Measurements from ENCODE around the gene RBFOX2. TPM values are rescaled to one million over a fixed set of nuclear protein-coding genes. Genes with fewer than 3 reads are reported as not detected.
"Not testable (repeated sequence)": the region's sequence is repeated elsewhere in the genome, so short reads cannot be mapped to it uniquely, and the experiment has no call there.

Gene RBFOX2
- total RNA-seq, 2 experiments from 2014 or later = 0.99 to 1.9 TPM

DNA sequence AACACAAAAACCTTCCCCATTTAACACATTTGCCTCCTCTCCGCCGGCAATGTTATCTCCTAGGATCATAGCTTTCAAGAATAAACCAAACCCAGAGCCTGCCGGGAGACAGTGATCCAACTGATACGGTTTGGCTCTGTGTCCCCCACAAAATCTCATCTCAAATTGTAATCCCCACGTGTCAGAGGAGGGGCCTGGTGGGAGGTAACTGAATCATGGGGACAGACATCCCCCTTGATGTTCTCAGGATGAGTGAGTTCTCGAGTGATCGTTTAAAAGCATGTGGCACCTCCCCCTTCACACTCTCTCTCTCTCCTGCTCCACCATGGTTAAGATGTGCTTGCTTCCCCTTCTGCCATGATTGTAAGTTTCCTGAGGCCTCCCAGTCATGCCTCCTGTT lies 33.3 kb downstream of the RBFOX2 start:
- Mint-ChIP-seq H3K27me3 (peaks cover 29% of the 10 kb centered on the region), H3K36me3 (no peaks in the 10 kb centered on the region), H3K4me3 (no peak overlapping the region), H3K27ac (no peak overlapping the region), H3K9me3 (ENCODE audit: low read depth) (no peaks in the 10 kb centered on the region), H3K4me1 (no peaks in the 10 kb centered on the region)
- CTCF ChIA-PET = interaction anchor here (0.9 kb wide), 1 partner anchor 9 kb away, joined by 3 read pairs; no protein-coding TSS in a partner anchor
- ATAC-seq (no peak), DNase-seq (no peak)

DNA sequence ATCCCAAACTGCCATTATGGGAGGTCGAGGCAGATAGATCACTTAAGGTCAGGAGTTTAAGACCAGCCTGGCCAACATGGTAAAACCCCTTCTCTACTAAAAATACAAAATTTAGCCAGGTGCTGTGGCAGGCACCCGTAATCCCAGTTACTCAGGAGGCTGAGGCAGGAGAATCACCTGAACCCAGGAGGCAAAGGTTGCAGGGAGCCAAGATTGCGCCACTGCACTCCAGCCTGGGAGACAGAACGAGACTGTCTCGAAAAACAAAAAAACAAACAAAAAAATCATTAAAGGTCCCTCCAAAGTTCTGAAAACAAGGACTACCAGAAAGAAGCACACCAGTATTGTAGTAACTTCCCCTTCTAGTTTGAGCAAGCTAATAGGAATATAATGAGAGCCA lies 34.9 kb downstream of the RBFOX2 start:
- H3K27me3 Mint-ChIP-seq = peaks cover 25% of the 10 kb centered on the region
- ATAC-seq; H3K27ac Mint-ChIP-seq; H3K4me1 Mint-ChIP-seq; H3K4me3 Mint-ChIP-seq; H3K36me3 Mint-ChIP-seq; H3K9me3 Mint-ChIP-seq (ENCODE audit: low read depth); DNase-seq; CTCF ChIA-PET: not testable (repeated sequence)

DNA sequence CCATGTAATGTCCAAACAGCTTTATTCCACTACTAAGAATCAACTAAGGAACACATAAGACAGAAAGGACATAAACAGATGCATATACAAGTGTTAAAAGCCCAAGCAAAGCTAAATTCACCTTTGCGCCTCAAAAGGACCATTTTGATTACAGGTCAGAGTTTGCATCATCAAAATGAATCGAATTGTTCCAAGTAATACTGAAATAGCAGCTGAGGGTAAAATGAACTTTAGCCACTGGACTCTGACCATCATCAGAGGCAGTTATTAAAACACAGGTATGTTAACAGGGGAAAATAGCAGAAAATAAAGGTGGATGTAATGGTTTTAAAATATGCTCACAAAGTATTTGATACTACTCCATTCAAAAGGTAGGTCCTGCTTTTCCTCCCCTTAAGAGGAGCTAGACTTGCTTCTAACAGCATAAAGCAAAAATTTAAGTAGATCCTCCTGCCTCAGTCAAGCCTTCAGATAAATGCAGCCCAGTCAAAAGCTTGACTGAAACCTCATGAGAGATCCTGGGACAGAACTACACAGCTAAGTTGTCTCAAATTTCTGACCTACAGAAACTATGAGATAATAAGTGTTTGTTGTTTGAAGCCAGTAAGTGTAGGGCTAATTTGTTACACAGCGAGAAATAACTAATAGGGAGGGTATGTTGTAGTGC lies 35.4 kb downstream of the RBFOX2 start:
- ATAC-seq = no peak
- Mint-ChIP-seq H3K9me3 (ENCODE audit: low read depth) (no peaks in the 10 kb centered on the region), H3K4me1 (no peaks in the 10 kb centered on the region), H3K36me3 (no peaks in the 10 kb centered on the region), H3K4me3 (no peak overlapping the region), H3K27ac (no peak overlapping the region), H3K27me3 (peaks cover 25% of the 10 kb centered on the region)
- CTCF ChIA-PET = no interaction called here
- no peak for DNase-seq

DNA sequence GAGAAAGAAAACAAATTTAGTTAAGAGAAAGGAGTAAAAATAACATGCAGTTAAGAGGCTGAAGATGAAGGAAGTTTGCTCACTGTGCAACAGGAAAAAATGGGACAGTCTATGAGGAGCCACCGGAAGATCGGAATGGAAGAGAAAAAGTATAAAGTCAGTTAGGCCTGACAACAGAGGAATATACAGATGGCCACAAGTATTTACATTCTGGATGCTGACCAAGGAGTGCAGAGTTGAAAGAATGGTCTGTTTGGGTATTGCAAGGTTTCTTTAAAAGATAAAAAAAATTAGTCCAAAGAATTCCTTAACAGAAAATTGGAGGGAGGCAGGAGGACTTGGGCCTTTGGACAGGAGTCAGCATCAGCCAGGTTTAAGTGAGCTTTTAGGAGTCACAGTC lies 37.5 kb downstream of the RBFOX2 start:
- Mint-ChIP-seq H3K36me3 (no peaks in the 10 kb centered on the region), H3K27me3 (peaks cover 29% of the 10 kb centered on the region), H3K27ac (no peak overlapping the region), H3K9me3 (ENCODE audit: low read depth) (no peaks in the 10 kb centered on the region), H3K4me1 (no peaks in the 10 kb centered on the region), H3K4me3 (no peak overlapping the region)
- ATAC-seq (no peak), DNase-seq (no peak)
- CTCF ChIA-PET = no interaction called here

DNA sequence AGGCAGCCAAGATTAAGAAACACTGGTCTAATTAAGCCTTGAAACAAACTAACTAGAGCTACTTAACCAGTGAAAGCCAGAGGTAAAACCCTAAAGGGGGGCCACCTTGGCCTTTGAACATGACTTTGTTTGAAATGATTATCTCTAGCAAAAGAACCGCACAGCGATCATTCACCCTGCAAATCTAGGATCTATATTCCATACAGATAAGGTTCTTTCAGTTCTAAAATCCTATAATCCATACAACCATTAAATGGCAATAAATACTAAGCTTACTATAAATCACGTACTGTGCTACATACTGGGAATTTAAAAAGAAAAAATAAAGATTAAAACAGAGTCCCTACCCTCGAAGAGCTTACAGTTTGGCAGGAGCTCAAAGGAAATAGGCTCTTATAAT lies 40.6 kb downstream of the RBFOX2 start:
- H3K4me1 Mint-ChIP-seq = no peaks in the 10 kb centered on the region
- no peaks in the 10 kb centered on the region for H3K9me3 Mint-ChIP-seq (ENCODE audit: low read depth)
- CTCF ChIA-PET = interaction anchor here (1.6 kb wide), 1 partner anchor 77 kb away, joined by 3 read pairs; no protein-coding TSS in a partner anchor
- no peak overlapping the region for H3K4me3 Mint-ChIP-seq
- H3K27me3 Mint-ChIP-seq = peaks cover 34% of the 10 kb centered on the region
- H3K27ac Mint-ChIP-seq = no peak overlapping the region
- H3K36me3 Mint-ChIP-seq = no peaks in the 10 kb centered on the region
- no peak for ATAC-seq
- DNase-seq = no peak

DNA sequence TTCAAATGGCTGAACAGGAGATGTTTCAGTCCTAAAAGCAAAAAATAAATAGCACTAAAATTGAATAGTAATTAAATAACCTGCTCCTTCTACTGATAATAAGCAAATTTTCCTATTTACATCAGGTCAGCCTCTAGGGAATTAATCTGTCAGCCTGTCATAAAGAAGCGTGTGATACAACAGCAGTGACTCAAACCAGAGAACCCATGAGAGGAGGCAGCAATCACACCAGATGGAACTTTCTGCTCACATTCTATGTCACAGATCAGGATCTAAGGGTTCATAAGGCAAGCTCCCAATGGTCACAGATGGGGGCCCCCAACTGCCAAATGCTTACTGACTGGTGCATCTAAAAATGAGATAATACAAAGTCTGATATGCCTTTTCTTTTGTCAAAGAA lies 41.1 kb downstream of the RBFOX2 start:
- Mint-ChIP-seq H3K9me3 (ENCODE audit: low read depth) (no peaks in the 10 kb centered on the region), H3K27ac (no peak overlapping the region), H3K4me3 (no peak overlapping the region), H3K27me3 (peaks cover 31% of the 10 kb centered on the region), H3K36me3 (no peaks in the 10 kb centered on the region), H3K4me1 (no peaks in the 10 kb centered on the region)
- DNase-seq (no peak), ATAC-seq (no peak)
- CTCF ChIA-PET = interaction anchor here (1.6 kb wide), 1 partner anchor 78 kb away, joined by 3 read pairs; no protein-coding TSS in a partner anchor

DNA sequence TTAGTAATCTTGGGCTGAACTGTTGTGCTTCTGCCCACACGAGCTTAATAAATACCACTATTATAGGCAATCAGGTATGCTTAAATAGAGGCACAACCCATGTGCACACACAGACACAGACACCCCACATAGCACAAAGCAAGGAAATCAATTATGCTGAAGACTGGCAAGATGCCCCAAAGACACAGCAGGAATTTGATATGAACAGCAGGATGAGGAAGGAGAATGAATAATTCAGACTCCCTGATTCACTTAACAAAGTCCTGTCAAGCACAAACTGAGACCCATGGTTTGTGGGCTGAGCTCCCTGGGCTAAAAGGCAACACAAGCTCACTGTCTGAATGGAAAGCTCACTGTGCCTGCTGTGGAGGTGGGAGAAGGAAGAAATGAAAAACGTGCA lies 42.5 kb downstream of the RBFOX2 start:
- Mint-ChIP-seq H3K4me1 (no peaks in the 10 kb centered on the region), H3K27ac (no peak overlapping the region), H3K27me3 (peaks cover 26% of the 10 kb centered on the region), H3K9me3 (ENCODE audit: low read depth) (no peaks in the 10 kb centered on the region), H3K4me3 (no peak overlapping the region), H3K36me3 (no peaks in the 10 kb centered on the region)
- ATAC-seq (no peak), DNase-seq (no peak)
- CTCF ChIA-PET = interaction anchor here (1.5 kb wide), 1 partner anchor 80 kb away, joined by 4 read pairs; no protein-coding TSS in a partner anchor

DNA sequence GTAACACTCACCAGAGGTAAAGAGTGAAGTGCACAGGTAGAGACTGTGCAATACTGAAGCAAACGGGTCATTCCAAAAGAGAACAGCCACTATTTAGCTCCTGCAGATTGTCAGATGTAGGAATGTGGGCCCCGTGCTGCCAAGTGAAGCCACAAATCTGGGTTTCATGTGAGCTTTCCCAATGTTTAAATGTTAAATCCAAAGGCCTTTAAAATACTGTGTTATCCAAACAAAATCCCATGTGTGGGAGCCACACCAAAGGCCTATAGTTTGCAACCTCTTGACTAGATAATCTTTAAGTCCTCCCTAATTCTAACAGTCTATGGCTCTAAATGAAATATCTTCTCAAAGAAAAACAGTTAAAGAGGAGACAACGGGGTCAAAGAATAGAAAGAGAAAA lies 43.3 kb downstream of the RBFOX2 start:
- ATAC-seq = no peak
- H3K36me3 Mint-ChIP-seq = no peaks in the 10 kb centered on the region
- CTCF ChIA-PET = interaction anchor here (1.5 kb wide), 1 partner anchor 80 kb away, joined by 4 read pairs; no protein-coding TSS in a partner anchor

DNA sequence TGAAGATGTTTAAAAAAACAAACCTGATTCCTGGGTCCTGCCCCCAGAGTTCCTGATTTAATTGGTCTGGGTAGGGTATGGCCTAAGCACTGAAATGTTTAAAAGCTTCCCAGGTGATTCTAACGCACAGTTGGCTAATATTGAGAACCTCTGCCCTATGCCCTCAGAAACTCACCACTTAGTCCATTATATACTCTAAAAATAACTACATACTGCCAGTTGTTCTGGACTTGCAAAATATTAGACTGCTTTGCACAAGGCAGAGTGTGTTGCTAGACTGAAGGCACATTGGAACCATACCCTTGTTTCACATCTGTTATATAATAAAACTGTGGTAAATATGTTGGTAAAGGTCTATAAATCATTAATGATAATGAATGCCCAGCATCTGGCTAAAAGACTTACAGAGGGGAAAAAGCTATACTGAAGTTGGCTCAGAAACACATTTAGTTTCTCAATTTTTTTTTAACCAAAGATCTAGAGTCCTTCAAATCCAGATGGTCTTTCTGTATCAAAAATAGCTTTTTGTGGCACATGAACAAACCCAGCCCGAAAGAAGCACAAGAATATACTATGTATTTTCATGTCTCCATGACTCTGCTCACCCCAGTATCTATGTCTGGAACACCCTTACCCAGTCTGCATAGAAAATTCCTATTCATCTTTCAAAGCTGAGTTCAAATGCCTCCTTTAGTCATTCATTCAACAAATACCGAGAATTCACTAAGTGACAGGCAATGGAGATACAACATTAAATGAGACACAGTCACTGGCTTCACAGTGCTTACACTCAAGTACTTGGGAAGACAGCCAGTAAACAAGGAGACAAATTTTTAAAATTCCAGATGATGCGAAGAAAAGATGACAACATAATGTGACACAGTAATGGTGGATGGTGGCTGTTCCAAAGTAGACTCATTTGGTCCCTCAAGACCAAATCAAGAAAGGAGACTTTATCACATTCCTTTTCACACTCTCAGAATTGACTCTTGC lies 44.1 kb downstream of the RBFOX2 start:
- H3K4me1 Mint-ChIP-seq = no peaks in the 10 kb centered on the region
- no peak overlapping the region for H3K27ac Mint-ChIP-seq
- peaks cover 32% of the 10 kb centered on the region for H3K27me3 Mint-ChIP-seq
- H3K9me3 Mint-ChIP-seq (ENCODE audit: low read depth) = no peaks in the 10 kb centered on the region
- no peaks in the 10 kb centered on the region for H3K36me3 Mint-ChIP-seq
- DNase-seq (no peak), ATAC-seq (no peak)
- H3K4me3 Mint-ChIP-seq = no peak overlapping the region
- CTCF ChIA-PET = interaction anchor here (0.6 kb wide), 1 partner anchor 985 kb away, joined by 3 read pairs; no protein-coding TSS in a partner anchor

More for the DNA sequence above, 43.3 kb downstream of the RBFOX2 start:
- H3K9me3 Mint-ChIP-seq (ENCODE audit: low read depth) = no peaks in the 10 kb centered on the region
- H3K4me3 Mint-ChIP-seq = no peak overlapping the region
- no peak for DNase-seq
- H3K27me3 Mint-ChIP-seq = peaks cover 31% of the 10 kb centered on the region
- H3K27ac Mint-ChIP-seq = no peak overlapping the region
- H3K4me1 Mint-ChIP-seq = no peaks in the 10 kb centered on the region

DNA sequence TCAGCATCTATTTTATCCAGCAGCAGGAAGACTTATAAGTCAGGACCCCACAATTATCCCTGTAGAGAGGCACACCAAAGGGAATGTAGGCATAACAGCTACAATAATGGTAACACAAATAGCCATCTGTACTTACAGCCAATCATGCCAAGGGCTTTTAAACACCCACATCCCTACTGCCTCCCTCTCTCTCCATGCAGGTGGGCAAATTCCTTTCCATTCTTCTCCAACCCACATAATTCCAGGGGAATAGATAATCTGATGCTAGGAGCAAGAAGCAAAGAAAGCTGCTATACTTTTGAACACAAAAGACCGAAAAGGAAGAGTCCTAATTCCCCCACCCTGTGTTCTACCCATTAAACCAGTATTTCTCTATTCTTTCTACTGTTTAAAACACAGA lies 46.7 kb downstream of the RBFOX2 start:
- CTCF ChIA-PET = interaction anchor here (0.6 kb wide), 1 partner anchor 36 kb away, joined by 3 read pairs; no protein-coding TSS in a partner anchor
- Mint-ChIP-seq H3K27ac (no peak overlapping the region), H3K27me3 (peaks cover 36% of the 10 kb centered on the region), H3K4me3 (no peak overlapping the region), H3K36me3 (no peaks in the 10 kb centered on the region), H3K9me3 (ENCODE audit: low read depth) (no peaks in the 10 kb centered on the region), H3K4me1 (no peaks in the 10 kb centered on the region)
- ATAC-seq = no peak
- DNase-seq = no peak

DNA sequence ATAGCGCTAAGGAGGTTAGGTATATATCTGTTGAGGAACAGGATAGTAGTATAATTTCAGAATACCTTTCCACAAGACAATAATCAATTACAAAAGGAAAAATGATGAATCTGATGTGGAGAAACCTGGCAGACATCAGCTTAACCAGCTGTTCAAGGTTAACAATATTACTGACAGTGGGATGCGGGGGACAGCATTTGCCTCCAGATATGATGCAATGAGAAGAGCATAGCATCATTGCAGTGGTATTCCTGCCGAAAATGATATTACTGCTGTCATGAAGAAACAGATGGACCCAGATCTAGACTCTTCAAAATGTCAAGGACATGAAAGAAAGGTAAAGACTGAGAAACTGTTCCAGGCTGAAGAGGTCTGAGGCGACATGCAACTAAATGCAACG lies 49.7 kb downstream of the RBFOX2 start:
- Mint-ChIP-seq H3K4me3 (no peak overlapping the region), H3K36me3 (no peaks in the 10 kb centered on the region), H3K9me3 (ENCODE audit: low read depth) (no peaks in the 10 kb centered on the region), H3K27me3 (peaks cover 29% of the 10 kb centered on the region), H3K27ac (no peak overlapping the region), H3K4me1 (no peaks in the 10 kb centered on the region)
- CTCF ChIA-PET = no interaction called here
- DNase-seq (no peak), ATAC-seq (no peak)

DNA sequence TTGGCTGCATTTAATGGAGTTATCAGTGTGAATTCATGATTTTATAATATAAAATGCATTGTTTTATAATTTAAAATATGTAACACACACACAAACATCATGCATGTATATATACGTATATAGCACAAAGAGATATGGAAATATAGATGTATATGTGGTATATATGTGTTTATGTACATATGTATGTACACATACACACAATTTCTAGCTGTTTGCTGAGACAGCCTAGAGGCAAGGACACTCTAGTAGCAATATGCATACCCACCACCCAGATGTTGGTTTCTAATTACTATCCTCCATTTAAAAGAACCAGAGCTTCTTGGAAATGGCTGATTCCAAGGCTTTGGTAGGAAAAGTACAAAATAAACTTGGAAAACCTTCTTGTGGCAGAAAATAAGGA lies 50.4 kb downstream of the RBFOX2 start:
- Mint-ChIP-seq H3K4me3 (no peak overlapping the region), H3K27me3 (peaks cover 24% of the 10 kb centered on the region), H3K4me1 (no peaks in the 10 kb centered on the region), H3K27ac (no peak overlapping the region), H3K9me3 (ENCODE audit: low read depth) (no peaks in the 10 kb centered on the region), H3K36me3 (no peaks in the 10 kb centered on the region)
- no peak for ATAC-seq
- DNase-seq = no peak
- CTCF ChIA-PET = no interaction called here

DNA sequence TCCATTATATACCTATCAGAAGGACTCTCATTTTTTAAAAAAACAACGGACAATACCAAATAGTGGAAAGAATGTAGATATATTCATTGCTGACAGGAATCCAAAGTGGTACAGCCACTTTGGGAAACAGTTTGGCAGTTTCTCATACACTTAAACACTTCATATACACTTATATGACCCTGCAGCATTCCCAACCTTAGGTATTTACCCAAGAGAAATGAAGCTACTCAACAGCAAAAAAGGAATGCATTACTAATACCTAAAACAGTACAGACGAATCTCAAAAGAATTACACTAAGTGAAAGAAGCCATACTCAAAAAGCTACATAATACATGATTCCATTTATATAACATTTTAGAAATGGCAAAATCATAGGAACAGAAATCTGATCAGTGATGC lies 51.5 kb downstream of the RBFOX2 start:
- ATAC-seq (no peak), DNase-seq (no peak)
- H3K27ac Mint-ChIP-seq = no peak overlapping the region
- H3K27me3 Mint-ChIP-seq = peaks cover 22% of the 10 kb centered on the region
- no peaks in the 10 kb centered on the region for H3K36me3 Mint-ChIP-seq
- H3K4me1 Mint-ChIP-seq = no peaks in the 10 kb centered on the region
- H3K9me3 Mint-ChIP-seq (ENCODE audit: low read depth) = no peaks in the 10 kb centered on the region
- CTCF ChIA-PET = no interaction called here
- no peak overlapping the region for H3K4me3 Mint-ChIP-seq
